ENCODE data around the gene TBC1D21. TPM values are rescaled to one million over a fixed set of nuclear protein-coding genes. Genes with fewer than 3 reads are reported as not detected.

Gene TBC1D21
- polyA plus RNA-seq, 1 donor: not detected

- Histone ChIP-seq H3K4me1 (ENCODE audit: control insufficient read depth, insufficient read depth, low read length) (peaks cover 2% of the 10 kb centered on the region), H3K27me3 (ENCODE audit: control insufficient read depth, insufficient read depth, low read length) (no peaks in the 10 kb centered on the region), H3K36me3 (ENCODE audit: control insufficient read depth, insufficient read depth, low read length) (no peaks in the 10 kb centered on the region), H3K27ac (ENCODE audit: low read length) (no peak overlapping the region), H3K9me3 (ENCODE audit: control insufficient read depth, low read depth, low read length) (no peaks in the 10 kb centered on the region), H3K4me3 (ENCODE audit: low read length) (no peak overlapping the region)
- WGBS (ENCODE audit: insufficient coverage, low lambda C conversion rate): no CpG with 5 or more reads among the region's 7 CpGs
- DNase-seq: no peak
Measured at GRCh38 chr15:73910522-73911303, 37.3 kb downstream of the TBC1D21 start.

DNA sequence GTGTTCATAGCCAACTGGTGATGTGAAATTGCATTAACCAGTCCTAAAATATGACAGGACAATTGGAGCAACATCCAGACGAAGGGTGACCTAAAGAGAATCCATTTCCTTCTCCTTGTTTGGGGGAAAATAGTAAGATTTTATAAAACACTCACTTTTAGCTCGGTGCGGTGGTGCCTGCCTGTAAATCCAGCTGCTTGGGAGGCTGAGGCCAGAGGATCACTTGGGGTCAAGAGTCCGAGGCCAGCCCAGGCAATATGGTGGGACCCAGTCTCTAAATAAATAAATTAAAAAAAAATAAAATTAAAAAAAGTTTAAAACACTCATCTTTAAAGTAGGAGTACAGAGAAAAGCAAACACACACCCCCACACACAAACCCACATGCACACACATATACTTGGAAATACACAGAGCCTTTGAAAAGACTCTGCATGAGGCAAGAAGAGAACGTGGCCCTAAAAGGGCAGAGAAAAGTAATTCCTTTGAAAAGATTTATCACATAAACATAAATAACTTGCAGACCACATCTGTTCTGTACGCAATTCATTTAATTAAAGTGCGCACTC, 38.7 kb downstream of the TBC1D21 start:
- no peaks in the 10 kb centered on the region for H3K27me3 ChIP-seq (ENCODE audit: control insufficient read depth, insufficient read depth, low read length)
- H3K9me3 ChIP-seq (ENCODE audit: control insufficient read depth, low read depth, low read length): no peaks in the 10 kb centered on the region
- H3K4me3 ChIP-seq (ENCODE audit: low read length): no peak overlapping the region
- no peak for DNase-seq
- no peaks in the 10 kb centered on the region for H3K36me3 ChIP-seq (ENCODE audit: control insufficient read depth, insufficient read depth, low read length)
- no peak overlapping the region for H3K27ac ChIP-seq (ENCODE audit: low read length)
- H3K4me1 ChIP-seq (ENCODE audit: control insufficient read depth, insufficient read depth, low read length): no peaks in the 10 kb centered on the region
- 79% methylated on average over 2 of the region's 7 CpGs for WGBS (ENCODE audit: insufficient coverage, low lambda C conversion rate)

- no peak for DNase-seq
- no CpG with 5 or more reads among the region's 3 CpGs for WGBS (ENCODE audit: insufficient coverage, low lambda C conversion rate)
Measured at GRCh38 chr15:73914145-73914544, 40.8 kb downstream of the TBC1D21 start.

DNA sequence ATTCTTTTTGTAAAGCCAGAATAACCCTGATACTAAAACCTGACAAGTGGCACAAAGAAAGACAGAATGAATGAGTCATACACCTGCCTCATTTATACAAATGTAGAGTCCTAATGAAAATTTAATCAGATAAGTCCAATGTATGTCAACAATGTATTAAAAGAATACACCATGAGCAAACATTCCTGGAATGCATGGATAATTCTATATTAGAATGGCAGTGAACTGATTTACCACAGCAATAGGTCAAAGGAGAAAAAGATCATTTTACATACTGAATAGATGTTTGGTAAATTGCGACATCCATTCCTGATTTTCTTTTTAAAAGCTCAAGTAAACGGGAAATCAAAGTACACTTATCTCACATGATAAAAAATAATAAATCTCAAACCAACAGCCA, 41.7 kb downstream of the TBC1D21 start:
- Histone ChIP-seq H3K4me3 (ENCODE audit: low read length) (no peak overlapping the region), H3K27me3 (ENCODE audit: control insufficient read depth, insufficient read depth, low read length) (no peaks in the 10 kb centered on the region), H3K9me3 (ENCODE audit: control insufficient read depth, low read depth, low read length) (peaks cover 3% of the 10 kb centered on the region), H3K4me1 (ENCODE audit: control insufficient read depth, insufficient read depth, low read length) (no peaks in the 10 kb centered on the region), H3K27ac (ENCODE audit: low read length) (no peak overlapping the region), H3K36me3 (ENCODE audit: control insufficient read depth, insufficient read depth, low read length) (no peaks in the 10 kb centered on the region)
- DNase-seq: no peak
- 20% methylated on average over 1 of the region's 2 CpGs for WGBS (ENCODE audit: insufficient coverage, low lambda C conversion rate)

More at GRCh38 chr15:73914145-73914544, 40.8 kb downstream of the TBC1D21 start:
- Histone ChIP-seq H3K4me3 (ENCODE audit: low read length) (no peak overlapping the region), H3K27me3 (ENCODE audit: control insufficient read depth, insufficient read depth, low read length) (no peaks in the 10 kb centered on the region), H3K4me1 (ENCODE audit: control insufficient read depth, insufficient read depth, low read length) (no peaks in the 10 kb centered on the region), H3K9me3 (ENCODE audit: control insufficient read depth, low read depth, low read length) (peaks cover 3% of the 10 kb centered on the region), H3K27ac (ENCODE audit: low read length) (no peak overlapping the region), H3K36me3 (ENCODE audit: control insufficient read depth, insufficient read depth, low read length) (no peaks in the 10 kb centered on the region)

DNA sequence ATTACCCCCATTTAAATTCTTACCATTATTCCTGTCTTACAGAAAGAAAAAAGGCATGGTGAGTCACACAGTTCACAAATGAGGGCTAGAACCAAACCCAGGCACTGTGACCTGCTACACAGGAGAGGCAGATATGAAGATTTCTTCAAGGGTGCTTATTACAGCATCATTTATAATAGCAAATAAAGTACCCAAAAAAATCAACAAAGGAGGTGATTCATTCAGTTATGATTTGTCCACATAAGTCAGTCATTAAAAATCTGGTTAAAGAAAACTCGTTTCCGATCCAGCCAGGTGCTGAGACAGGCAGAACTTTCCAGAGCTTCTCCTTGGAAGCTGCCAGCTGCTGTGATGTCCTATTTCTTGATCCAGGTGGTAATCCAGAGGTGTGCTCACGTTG, 45.4 kb downstream of the TBC1D21 start:
- no peak overlapping the region for H3K4me3 ChIP-seq (ENCODE audit: low read length)
- DNase-seq: no peak
- H3K27me3 ChIP-seq (ENCODE audit: control insufficient read depth, insufficient read depth, low read length): no peaks in the 10 kb centered on the region
- no CpG with 5 or more reads among the region's 3 CpGs for WGBS (ENCODE audit: insufficient coverage, low lambda C conversion rate)
- H3K36me3 ChIP-seq (ENCODE audit: control insufficient read depth, insufficient read depth, low read length): no peaks in the 10 kb centered on the region
- H3K9me3 ChIP-seq (ENCODE audit: control insufficient read depth, low read depth, low read length): peaks cover 3% of the 10 kb centered on the region
- H3K4me1 ChIP-seq (ENCODE audit: control insufficient read depth, insufficient read depth, low read length): peaks cover 4% of the 10 kb centered on the region
- no peak overlapping the region for H3K27ac ChIP-seq (ENCODE audit: low read length)

- WGBS (ENCODE audit: insufficient coverage, low lambda C conversion rate): no CpG with 5 or more reads among the region's 6 CpGs
- H3K4me1 ChIP-seq (ENCODE audit: control insufficient read depth, insufficient read depth, low read length): peaks cover 4% of the 10 kb centered on the region
- H3K27me3 ChIP-seq (ENCODE audit: control insufficient read depth, insufficient read depth, low read length): no peaks in the 10 kb centered on the region
- H3K4me3 ChIP-seq (ENCODE audit: low read length): no peak overlapping the region
- no peak for DNase-seq
- H3K9me3 ChIP-seq (ENCODE audit: control insufficient read depth, low read depth, low read length): peaks cover 3% of the 10 kb centered on the region
- no peak overlapping the region for H3K27ac ChIP-seq (ENCODE audit: low read length)
- no peaks in the 10 kb centered on the region for H3K36me3 ChIP-seq (ENCODE audit: control insufficient read depth, insufficient read depth, low read length)
Measured at GRCh38 chr15:73919706-73920105, 46.3 kb downstream of the TBC1D21 start.

GRCh38 chr15:73921254-73921925, 48.0 kb downstream of the TBC1D21 start:
- H3K36me3 ChIP-seq (ENCODE audit: control insufficient read depth, insufficient read depth, low read length): no peaks in the 10 kb centered on the region
- H3K27me3 ChIP-seq (ENCODE audit: control insufficient read depth, insufficient read depth, low read length): no peaks in the 10 kb centered on the region
- no peak overlapping the region for H3K27ac ChIP-seq (ENCODE audit: low read length)
- no peak for DNase-seq
- peaks cover 5% of the 10 kb centered on the region for H3K4me1 ChIP-seq (ENCODE audit: control insufficient read depth, insufficient read depth, low read length)
- H3K4me3 ChIP-seq (ENCODE audit: low read length): no peak overlapping the region
- no CpG with 5 or more reads among the region's 4 CpGs for WGBS (ENCODE audit: insufficient coverage, low lambda C conversion rate)
- H3K9me3 ChIP-seq (ENCODE audit: control insufficient read depth, low read depth, low read length): peaks cover 3% of the 10 kb centered on the region

DNA sequence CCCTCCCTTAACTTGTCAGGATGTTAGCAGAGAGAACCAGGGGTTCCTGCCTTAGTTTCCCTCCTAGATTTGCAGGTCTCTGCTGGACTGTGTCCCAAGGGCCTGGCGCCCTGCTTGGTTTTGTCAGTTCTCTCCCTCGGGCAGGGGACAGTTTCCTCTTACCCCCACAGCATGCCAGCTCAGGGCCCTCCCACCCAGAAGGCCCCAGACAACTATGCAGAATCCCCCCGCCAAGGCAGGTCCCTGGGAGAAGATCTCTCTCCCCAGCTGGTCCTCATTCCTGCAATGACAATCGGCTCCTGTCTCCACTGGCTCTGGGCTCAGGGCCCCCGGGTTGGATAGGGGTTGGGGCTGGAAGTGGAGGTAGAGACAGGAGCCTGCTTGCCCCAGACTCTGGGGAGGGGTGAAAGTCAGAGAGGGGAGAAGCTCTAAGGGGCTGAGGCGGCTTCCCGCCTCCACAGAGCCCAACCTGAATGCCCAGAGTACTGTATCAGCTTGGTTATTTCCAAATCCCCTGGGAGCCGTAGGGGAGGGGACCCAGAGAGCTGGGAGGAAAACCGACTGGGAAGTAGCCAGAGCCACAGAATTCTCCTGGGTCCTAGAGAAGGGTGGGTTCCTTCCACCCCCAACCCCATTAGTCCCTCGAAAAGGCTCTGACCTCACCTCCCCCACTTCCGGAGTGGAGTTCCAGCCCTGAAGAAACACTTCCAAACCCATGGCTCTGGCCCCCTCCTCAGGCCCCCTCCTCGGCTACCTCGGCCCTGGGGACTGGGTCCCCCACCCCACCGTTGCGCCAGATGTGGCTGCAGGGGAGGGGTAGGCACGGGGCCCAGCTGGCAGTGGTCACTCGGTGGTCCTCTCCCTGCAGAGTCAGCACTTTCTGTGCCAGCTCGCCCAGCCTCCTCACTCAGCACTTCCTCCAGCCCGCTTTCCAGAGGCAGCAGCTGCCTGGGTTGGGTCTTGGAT, 49.1 kb downstream of the TBC1D21 start:
- DNase-seq: no peak
- Histone ChIP-seq H3K9me3 (ENCODE audit: control insufficient read depth, low read depth, low read length) (peaks cover 3% of the 10 kb centered on the region), H3K36me3 (ENCODE audit: control insufficient read depth, insufficient read depth, low read length) (no peaks in the 10 kb centered on the region), H3K27ac (ENCODE audit: low read length) (no peak overlapping the region), H3K27me3 (ENCODE audit: control insufficient read depth, insufficient read depth, low read length) (no peaks in the 10 kb centered on the region), H3K4me1 (ENCODE audit: control insufficient read depth, insufficient read depth, low read length) (peaks cover 8% of the 10 kb centered on the region), H3K4me3 (ENCODE audit: low read length) (no peak overlapping the region)
- WGBS (ENCODE audit: insufficient coverage, low lambda C conversion rate): no CpG with 5 or more reads among the region's 19 CpGs

GRCh38 chr15:73923156-73923487, 49.8 kb downstream of the TBC1D21 start:
- Histone ChIP-seq H3K27me3 (ENCODE audit: control insufficient read depth, insufficient read depth, low read length) (no peaks in the 10 kb centered on the region), H3K9me3 (ENCODE audit: control insufficient read depth, low read depth, low read length) (peaks cover under 1% of the 10 kb centered on the region), H3K36me3 (ENCODE audit: control insufficient read depth, insufficient read depth, low read length) (no peaks in the 10 kb centered on the region), H3K27ac (ENCODE audit: low read length) (no peak overlapping the region), H3K4me1 (ENCODE audit: control insufficient read depth, insufficient read depth, low read length) (peaks cover 10% of the 10 kb centered on the region), H3K4me3 (ENCODE audit: low read length) (no peak overlapping the region)
- WGBS (ENCODE audit: insufficient coverage, low lambda C conversion rate): no CpG with 5 or more reads among the region's 7 CpGs
- DNase-seq: no peak

Measured in large intestine (tissue), 3 donors.